Peyer's patch (tissue), 4 donors: Measurements from ENCODE around the gene TMTC2. TPM values are rescaled to one million over a fixed set of nuclear protein-coding genes. Genes with fewer than 3 reads are reported as not detected.

Experiments
- DNase-seq, 3 donors: peaks; one replicate each; pipeline ENCODE4 v3.0.0-alpha.2; 2017 to 2019
- H3K27ac ChIP-seq, 4 donors: fragments of 200-600 bp; sonication (generic); one replicate each; pipeline ENCODE4 v1.5.1; 2016 to 2019
- H3K27me3 ChIP-seq, 2 donors: fragments of 200-600 bp; sonication (generic); one replicate each; pipeline ENCODE4 v1.5.1; 2019
- H3K36me3 ChIP-seq, 3 donors: fragments of 200-600 bp; sonication (generic); one replicate each; pipeline ENCODE4 v1.5.1; 2016 to 2019
- H3K4me1 ChIP-seq, 4 donors: fragments of 200-600 bp; sonication (generic); one replicate each; pipeline ENCODE4 v1.5.1; 2016 to 2019
- H3K4me3 ChIP-seq, 4 donors: fragments of 200-600 bp; sonication (generic); 1 replicate in 3 of 4; 2 replicates in 1 of 4; pipeline ENCODE4 v1.5.1; 2016 to 2019; ENCODE audit warnings: mild to moderate bottlenecking in 1 of 4
- H3K9me3 ChIP-seq, 4 donors: fragments of 200-600 bp; sonication (generic); one replicate each; pipeline ENCODE4 v1.5.1; 2016 to 2019; ENCODE audit warnings: mild to moderate bottlenecking in 1 of 4
- CTCF ChIP-seq, 6 experiments: fragments of 450-650 bp in 4 of 6; fragments of 200-600 bp in 2 of 6; sonication (generic) in 1 of 6; IDR thresholded peaks; one replicate each; pipeline ENCODE4 v1.5.1; 2017 to 2019; ENCODE audit warnings: antibody characterized with exemption in 6 of 6, mild to moderate bottlenecking in 3 of 6, moderate library complexity in 1 of 6
- POLR2A ChIP-seq, 2 donors: fragments of 450-650 bp; IDR thresholded peaks; one replicate each; pipeline ENCODE4 v1.5.1; 2017; ENCODE audit warnings: antibody characterized with exemption in 2 of 2, mild to moderate bottlenecking in 2 of 2, moderate library complexity in 2 of 2
- total RNA-seq, 4 donors: library from RNA; depleted of rRNA; stranded (reverse); fragments of >200 nt; gene quantifications; one replicate each; pipeline ENCODE4 v1.1.0, GENCODE V29; 2016

The TMTC2 gene
- total RNA-seq, 4 donors from 2014 or later: 7.0 to 19.8 (median 8.5) TPM

- H3K27me3 ChIP-seq: no peaks in the 10 kb centered on the region
- no peak overlapping the region for H3K27ac ChIP-seq
- peaks cover 0 to 9% (median 0%) of the 10 kb centered on the region in 4 donors for H3K9me3 ChIP-seq
- H3K4me3 ChIP-seq: no peak overlapping the region
- H3K36me3 ChIP-seq: peaks cover 0 to 3% (median 0%) of the 10 kb centered on the region in 3 donors
- TF ChIP-seq POLR2A (IDR thresholded peaks at IDR 0.05): no peak
- no peak for TF ChIP-seq CTCF (IDR thresholded peaks at IDR 0.05)
- H3K4me1 ChIP-seq: no peaks in the 10 kb centered on the region
- no peak for DNase-seq
These were observed 323.6 kb downstream of the TMTC2 start for GRCh38 chr12:83010169-83010804.

GRCh38 chr12:83015390-83016217, 328.9 kb downstream of the TMTC2 start:
- Histone ChIP-seq H3K27me3 (no peaks in the 10 kb centered on the region), H3K4me1 (no peaks in the 10 kb centered on the region), H3K4me3 (peak overlapping the region in 1 of 4 donors; percentile 9), H3K27ac (peak overlapping the region in 1 of 4 donors; percentile 61), H3K9me3 (peaks cover 0 to 3% (median 0%) of the 10 kb centered on the region in 4 donors), H3K36me3 (no peaks in the 10 kb centered on the region)
- DNase-seq: no peak
- TF ChIP-seq POLR2A (IDR thresholded peaks at IDR 0.05): no peak
- no peak for TF ChIP-seq CTCF (IDR thresholded peaks at IDR 0.05)

GRCh38 chr12:83016218-83016835, 329.6 kb downstream of the TMTC2 start:
- H3K9me3 ChIP-seq: no peaks in the 10 kb centered on the region
- no peak for TF ChIP-seq POLR2A (IDR thresholded peaks at IDR 0.05)
- no peak for TF ChIP-seq CTCF (IDR thresholded peaks at IDR 0.05)
- no peaks in the 10 kb centered on the region for H3K4me1 ChIP-seq
- H3K27ac ChIP-seq: peak overlapping the region in 1 of 4 donors; percentile 61
- H3K4me3 ChIP-seq: peak overlapping the region in 1 of 4 donors; percentile 9
- H3K36me3 ChIP-seq: no peaks in the 10 kb centered on the region
- no peak for DNase-seq
- no peaks in the 10 kb centered on the region for H3K27me3 ChIP-seq

- Histone ChIP-seq H3K9me3 (no peaks in the 10 kb centered on the region), H3K36me3 (no peaks in the 10 kb centered on the region), H3K27me3 (no peaks in the 10 kb centered on the region), H3K27ac (peak overlapping the region in 1 of 4 donors; percentile 33), H3K4me1 (no peaks in the 10 kb centered on the region), H3K4me3 (no peak overlapping the region)
- DNase-seq: no peak
- TF ChIP-seq CTCF (IDR thresholded peaks at IDR 0.05): no peak
- TF ChIP-seq POLR2A (IDR thresholded peaks at IDR 0.05): no peak
These were observed 330.3 kb downstream of the TMTC2 start for GRCh38 chr12:83016991-83017390.

GRCh38 chr12:83018088-83018487, 331.4 kb downstream of the TMTC2 start:
- no peak overlapping the region for H3K4me3 ChIP-seq
- H3K27me3 ChIP-seq: no peaks in the 10 kb centered on the region
- H3K9me3 ChIP-seq: no peaks in the 10 kb centered on the region
- no peaks in the 10 kb centered on the region for H3K36me3 ChIP-seq
- DNase-seq: no peak
- no peak for TF ChIP-seq POLR2A (IDR thresholded peaks at IDR 0.05)
- no peak for TF ChIP-seq CTCF (IDR thresholded peaks at IDR 0.05)
- no peak overlapping the region for H3K27ac ChIP-seq
- no peaks in the 10 kb centered on the region for H3K4me1 ChIP-seq
